ENCODE data around the gene EEF1G.

The EEF1G gene

DNA sequence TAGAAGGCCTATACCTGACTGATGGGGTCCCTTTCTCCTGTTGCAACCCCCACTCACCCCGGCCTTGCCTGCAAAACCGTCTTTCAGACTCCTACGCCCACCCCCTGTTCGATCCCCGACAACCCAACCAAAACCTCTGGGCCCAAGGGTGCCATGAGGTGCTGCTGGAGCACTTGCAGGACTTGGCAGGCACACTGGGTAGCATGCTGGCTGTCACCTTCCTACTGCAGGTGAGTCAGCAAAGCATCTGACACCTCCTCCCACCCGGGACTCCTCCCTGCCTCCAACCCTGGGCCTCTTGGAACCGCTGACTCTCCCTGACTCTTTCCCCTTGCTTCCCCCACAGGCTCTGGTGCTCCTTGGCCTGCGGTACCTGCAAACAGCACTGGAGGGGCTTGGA is 40.6 kb upstream of the EEF1G start:
- no peak for DNase-seq (ENCODE audit: low read depth in 2 of 2)
- no peak overlapping the region for H3K4me3 ChIP-seq (replicated peaks in 1 of 2; ENCODE audit: low read depth in 2 of 2, low read length in 2 of 2)
- TF ChIP-seq, protein P1, sequence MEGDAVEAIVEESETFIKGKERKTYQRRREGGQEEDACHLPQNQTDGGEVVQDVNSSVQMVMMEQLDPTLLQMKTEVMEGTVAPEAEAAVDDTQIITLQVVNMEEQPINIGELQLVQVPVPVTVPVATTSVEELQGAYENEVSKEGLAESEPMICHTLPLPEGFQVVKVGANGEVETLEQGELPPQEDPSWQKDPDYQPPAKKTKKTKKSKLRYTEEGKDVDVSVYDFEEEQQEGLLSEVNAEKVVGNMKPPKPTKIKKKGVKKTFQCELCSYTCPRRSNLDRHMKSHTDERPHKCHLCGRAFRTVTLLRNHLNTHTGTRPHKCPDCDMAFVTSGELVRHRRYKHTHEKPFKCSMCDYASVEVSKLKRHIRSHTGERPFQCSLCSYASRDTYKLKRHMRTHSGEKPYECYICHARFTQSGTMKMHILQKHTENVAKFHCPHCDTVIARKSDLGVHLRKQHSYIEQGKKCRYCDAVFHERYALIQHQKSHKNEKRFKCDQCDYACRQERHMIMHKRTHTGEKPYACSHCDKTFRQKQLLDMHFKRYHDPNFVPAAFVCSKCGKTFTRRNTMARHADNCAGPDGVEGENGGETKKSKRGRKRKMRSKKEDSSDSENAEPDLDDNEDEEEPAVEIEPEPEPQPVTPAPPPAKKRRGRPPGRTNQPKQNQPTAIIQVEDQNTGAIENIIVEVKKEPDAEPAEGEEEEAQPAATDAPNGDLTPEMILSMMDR (IDR thresholded peaks at IDR 0.05; ENCODE audit: low read depth, low read length): no peak

DNA sequence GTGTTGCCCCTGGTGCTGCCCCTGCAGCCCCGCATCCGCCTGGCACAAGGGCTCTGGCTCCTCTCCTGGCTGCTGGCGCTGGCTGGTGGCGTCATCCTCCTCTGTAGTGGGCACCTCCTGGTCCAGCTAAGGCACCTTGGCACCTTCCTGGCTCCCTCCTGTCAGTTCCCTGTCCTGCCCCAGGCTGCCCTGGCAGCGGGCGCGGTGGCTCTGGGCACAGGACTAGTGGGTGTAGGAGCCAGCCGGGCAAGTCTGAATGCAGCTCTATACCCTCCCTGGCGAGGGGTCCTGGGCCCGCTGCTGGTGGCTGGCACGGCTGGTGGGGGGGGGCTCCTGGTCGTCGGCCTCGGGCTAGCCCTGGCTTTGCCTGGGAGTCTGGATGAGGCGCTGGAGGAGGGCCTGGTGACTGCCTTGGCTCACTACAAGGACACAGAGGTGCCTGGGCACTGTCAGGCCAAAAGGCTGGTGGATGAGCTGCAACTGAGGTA is 39.6 kb upstream of the EEF1G start:
- DNase-seq (ENCODE audit: low read depth in 2 of 2): no peak
- TF ChIP-seq, protein P1 (IDR thresholded peaks at IDR 0.05; ENCODE audit: low read depth, low read length): no peak
- no peak overlapping the region for H3K4me3 ChIP-seq (replicated peaks in 1 of 2; ENCODE audit: low read depth in 2 of 2, low read length in 2 of 2)

DNA sequence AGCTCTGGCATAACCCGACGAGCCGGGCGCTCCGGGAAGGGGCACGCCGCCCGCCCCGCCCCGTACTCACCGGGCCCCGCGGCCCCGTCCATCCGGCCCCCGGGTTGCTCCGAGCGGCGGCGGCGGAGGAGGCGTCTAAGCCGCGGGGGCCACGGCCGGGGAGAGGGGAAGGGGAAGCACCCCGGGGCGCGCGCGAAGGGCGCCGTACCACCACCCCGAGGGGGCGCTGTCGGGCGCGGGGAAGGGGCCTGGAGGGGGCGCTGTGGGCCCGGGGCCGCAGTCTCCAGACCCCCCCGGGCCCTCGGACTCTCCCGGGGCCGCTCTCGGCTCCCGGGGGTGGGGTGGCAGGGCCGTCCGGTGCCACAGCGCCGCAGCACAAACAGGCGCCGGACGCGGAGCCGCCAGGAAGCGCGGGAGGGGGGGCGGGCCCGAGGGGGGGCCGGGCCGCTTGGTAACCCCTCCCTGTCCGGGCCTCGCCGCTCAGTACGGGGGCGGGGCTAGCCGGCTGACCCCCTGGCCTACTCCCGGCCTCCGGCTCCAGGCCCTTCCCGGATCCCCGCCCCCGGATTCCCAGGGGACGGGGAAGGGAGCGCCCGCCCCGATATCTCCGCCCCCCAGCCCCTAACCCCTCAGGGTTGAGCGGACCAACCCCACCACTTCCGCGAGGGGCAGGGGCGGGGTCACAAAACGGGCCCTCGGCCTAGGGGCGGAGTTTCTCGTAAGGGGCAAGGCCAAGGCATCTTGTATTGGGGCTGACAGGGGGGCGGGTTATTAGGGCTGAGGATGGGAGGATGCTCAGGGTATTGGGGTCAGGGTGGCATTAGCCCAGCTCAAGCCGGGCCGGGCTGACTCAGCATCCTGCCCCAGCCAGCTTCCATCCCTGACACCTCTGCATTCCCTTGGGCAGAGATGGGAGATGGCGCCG is 38.9 kb upstream of the EEF1G start, which contains the start of the genes EML3 and ROM1:
TSS of gene EML3 (minus strand) at position 410 of the 925 bp plus-strand sequence. CDS start at position 92, 318 bp downstream.
TSS of gene ROM1 (plus strand) at position 892 of the 925 bp plus-strand sequence. CDS start at position 917, 25 bp downstream.
- DNase-seq (ENCODE audit: low read depth in 2 of 2): peak; percentile 80 to 98
- H3K4me3 ChIP-seq (replicated peaks in 1 of 2; ENCODE audit: low read depth in 2 of 2, low read length in 2 of 2): peak within 1 kb of the TSS; percentile 76 to 89
- TF ChIP-seq, protein P1 (IDR thresholded peaks at IDR 0.05; ENCODE audit: low read depth, low read length): peak; percentile 45

DNA sequence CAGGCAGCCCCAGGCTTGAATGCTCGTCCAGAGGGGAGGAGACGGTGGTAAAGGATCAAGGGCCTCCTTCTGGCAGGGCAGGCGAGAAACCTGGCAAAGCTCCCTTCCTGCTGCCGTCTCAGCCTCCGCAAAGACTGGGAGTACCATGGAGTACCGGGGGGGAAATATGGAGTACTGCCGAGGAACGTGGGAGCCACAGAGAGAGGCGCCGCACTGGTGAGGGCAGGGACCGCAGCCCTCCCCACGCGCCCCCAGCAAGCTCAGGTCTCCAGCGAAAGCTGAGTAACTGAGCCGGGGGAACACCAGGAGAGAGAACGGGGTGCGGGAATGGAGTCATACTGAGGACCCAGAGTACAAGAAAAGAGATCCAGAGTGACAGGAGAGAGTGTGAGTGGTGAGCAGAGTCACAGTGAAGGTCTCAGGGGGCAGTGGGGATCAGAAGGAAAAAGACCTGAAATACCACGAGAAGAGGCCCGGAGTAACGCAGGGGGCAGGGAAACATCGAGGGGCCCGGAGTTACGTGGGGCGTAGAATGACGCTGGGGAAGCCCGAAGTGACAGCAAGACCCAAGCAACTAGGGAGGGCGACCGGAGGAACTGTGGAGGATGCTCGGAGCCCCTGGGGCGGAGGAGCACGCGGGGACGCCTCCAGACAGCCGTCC is 38.1 kb upstream of the EEF1G start:
- peak overlapping the region; percentile 76 to 89 for H3K4me3 ChIP-seq (replicated peaks in 1 of 2; ENCODE audit: low read depth in 2 of 2, low read length in 2 of 2)
- TF ChIP-seq, protein P1 (IDR thresholded peaks at IDR 0.05; ENCODE audit: low read depth, low read length): no peak
- peak; percentile 62 to 90 for DNase-seq (ENCODE audit: low read depth in 2 of 2)

DNA sequence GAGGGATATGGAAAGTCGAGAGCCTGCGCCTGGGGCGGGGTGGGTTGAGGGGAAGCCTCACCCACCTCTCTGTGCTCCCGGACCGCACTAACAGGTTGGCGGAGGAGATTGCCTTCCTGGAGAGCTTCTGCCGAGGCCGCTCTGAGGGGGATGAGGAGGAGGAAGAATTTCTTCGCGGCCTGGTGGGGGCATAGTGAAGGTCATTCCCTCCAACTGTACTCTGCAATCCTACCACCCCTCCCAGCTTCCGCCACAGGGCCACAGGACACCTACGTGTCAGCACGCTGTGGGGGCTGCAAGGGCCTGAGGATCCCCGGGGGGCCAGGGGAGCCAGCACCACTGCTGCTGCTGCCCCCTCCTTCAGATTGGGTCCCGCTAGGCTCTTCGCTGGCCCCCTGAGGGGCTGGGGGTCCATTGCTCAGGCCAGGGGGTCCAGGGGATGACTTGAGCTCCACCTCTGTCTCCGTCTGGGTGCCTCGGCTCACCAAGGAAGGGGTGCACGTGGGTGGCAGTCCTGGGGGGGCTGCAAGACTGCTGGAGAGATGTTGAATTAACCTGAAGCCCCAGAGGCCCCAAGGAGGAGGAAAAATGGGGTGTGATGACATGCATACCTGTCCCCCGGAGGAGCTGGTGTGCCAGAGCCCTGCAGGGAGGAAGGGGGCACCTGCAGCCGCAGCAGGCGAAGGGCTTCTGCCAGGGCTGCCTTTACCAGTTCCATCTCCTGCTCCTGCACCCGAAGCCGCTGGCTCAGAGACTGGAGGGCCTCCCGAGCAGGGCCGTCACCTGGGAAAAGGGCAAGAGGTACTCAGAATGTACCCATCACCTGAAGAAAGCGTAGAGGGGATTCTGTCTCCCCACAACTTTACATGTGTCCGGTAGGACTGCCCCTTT is 37.4 kb upstream of the EEF1G start:
- TF ChIP-seq, protein P1 (IDR thresholded peaks at IDR 0.05; ENCODE audit: low read depth, low read length): no peak
- peak overlapping the region; percentile 76 to 89 for H3K4me3 ChIP-seq (replicated peaks in 1 of 2; ENCODE audit: low read depth in 2 of 2, low read length in 2 of 2)
- no peak for DNase-seq (ENCODE audit: low read depth in 2 of 2)

DNA sequence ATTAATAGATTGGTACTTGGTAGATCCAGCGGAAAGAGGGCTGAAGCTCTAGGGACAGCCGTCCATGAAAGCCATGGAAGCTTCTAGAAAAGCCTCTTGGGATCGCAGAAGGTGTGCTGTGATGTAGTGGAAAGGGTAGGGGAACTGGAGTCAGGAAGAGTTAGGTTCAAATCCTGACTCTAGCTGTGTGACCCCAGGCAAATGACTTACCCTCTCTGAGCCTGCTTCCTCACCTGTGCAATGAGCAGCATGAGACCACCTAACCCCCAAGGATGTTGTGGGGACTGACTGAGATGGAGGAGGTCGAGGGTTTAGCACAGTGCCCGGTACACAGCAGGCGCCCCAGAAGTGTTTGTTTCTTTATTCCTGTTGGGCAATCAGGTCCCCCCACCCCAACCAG is 36.7 kb upstream of the EEF1G start:
- DNase-seq (ENCODE audit: low read depth in 2 of 2): no peak
- TF ChIP-seq, protein P1 (IDR thresholded peaks at IDR 0.05; ENCODE audit: low read depth, low read length): no peak
- no peak overlapping the region for H3K4me3 ChIP-seq (replicated peaks in 1 of 2; ENCODE audit: low read depth in 2 of 2, low read length in 2 of 2)
